IPS DF 4.7 (cell line): ENCODE measurements around the gene KCNIP4.

ENCODE experiments used
- DNase-seq: peaks from one replicate; pipeline ENCODE4 v3.0.0-alpha.2; 2013; ENCODE audit warnings: low spot score; ENCODE audit errors: extremely low read depth

The KCNIP4 gene

DNA sequence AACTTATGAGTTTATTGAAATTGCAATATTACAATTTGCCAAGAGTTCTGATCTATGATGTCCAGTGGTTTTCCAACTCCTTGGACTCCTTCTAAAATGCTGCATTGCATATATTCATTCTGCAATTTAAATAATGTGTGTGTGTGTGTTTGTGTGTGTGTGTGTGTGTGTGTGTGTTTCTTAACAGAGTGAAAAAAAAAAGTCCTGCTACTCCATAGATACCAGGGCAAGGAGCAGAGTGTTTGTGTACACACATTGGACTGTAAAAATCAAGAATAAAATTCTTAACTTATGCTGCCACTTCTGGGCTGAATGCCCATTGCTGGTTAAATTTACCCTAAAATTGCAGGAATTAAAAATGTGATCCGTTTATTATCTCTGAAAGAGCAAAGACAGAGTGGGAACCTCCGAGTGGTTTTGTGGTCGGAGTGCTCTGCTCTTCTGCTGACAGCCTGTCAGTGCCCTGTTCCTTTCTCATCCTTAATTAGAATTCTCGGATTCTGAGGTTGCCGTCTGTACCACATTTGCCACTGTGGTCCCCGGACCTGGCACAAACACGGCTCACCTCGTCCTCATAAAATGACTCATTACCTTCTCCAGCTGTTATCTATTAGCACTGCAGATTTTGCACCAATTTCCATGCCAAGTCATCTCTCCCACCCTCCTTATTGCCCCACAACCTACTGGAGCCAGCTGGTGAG lies 355.5 kb downstream of the KCNIP4 start:
- no peak for DNase-seq

DNA sequence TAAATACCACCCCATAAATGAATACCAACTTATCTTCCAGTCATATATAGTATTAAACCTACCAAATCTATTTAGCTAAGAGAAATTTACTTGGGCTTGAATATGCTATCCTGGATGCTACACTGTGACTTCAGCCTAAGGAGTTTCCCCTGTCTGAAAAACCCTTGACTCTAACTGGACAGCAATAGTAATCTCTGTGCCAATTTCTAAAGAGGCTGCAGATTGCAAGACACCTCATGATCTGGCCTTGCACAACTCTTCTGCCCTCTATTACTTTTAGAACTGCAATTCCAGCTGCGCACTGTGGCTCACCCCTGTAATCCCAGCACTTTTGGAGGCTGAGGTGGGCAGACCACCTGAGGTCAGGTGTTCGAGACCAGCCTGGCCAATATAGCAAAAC lies 371.5 kb downstream of the KCNIP4 start:
- DNase-seq = no peak

DNA sequence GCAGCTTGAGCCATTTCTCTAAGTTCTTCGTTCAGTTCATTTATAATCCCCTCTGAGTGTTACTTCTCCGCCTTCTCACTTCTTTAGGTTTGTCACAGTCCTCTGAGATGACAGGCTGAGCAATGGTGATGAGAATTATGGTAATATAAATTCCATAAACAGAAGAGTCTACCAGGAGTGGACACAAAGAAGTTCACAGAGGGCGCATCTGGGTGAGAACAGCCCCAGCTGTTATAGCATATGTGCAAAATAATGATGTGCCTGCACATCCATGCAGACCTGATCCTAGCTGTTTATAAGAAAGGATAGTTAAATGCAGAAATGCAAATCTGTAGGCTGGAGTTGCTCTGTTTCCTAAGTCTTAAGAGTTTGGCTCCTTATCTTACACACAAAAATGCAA lies 377.5 kb downstream of the KCNIP4 start:
- DNase-seq = no peak

DNA sequence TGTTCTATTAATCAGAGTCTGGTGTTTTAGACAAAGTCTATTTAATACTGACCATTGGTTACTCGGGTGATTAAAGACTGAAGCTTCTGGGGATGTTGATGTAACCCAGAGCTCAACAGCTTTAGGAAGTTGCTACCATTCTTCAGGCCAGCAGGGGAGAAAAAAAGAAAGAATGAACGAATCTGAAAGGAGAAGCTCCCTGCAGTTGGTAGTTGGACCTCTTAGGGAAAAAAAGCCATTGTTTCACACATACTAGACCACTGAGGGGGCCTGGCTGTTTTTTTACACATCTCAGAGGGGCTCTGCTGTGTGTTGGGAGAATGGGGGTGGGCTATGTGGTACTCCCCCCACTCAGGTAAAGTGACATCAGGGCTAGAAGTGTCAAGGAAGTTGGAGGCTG lies 378.9 kb downstream of the KCNIP4 start:
- DNase-seq = peak; percentile 7

DNA sequence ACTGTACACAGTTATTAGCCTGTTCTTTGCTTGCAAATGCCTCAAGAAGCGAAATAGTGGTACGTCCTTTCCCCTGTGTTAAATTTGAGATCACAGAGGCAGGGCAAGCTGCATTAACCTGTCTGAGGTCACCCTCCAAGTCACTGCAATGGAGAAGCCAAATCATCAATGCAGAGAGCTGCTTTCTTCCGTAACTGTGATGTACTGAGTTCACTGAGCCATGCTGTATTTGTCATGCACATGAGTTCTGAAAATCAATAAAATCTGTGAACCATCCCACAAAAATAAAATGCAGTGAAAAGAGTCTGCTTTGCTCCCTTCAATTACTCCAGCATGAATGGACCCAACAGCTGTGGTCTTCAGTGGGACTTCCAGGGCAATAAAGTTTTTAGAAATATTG lies 393.5 kb downstream of the KCNIP4 start:
- DNase-seq = no peak

DNA sequence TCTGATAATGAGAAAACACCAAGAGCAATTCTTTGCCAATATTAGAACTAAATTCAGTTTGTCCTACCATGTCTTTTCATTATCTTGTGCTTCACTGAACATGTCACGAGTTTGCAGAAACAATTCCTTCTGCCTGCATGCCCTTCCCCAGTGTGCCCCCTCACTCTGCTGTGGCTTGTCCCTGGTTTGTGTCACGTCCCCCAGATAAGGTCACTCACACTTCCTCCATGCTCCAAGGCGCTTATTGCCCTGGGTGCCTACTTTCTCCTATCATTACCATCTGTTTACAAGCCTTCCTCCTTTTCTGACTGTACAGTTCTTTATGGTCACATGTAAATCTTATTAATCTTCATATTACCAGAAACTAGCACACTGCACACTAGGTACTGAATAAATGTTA lies 394.1 kb downstream of the KCNIP4 start:
- DNase-seq = no peak

DNA sequence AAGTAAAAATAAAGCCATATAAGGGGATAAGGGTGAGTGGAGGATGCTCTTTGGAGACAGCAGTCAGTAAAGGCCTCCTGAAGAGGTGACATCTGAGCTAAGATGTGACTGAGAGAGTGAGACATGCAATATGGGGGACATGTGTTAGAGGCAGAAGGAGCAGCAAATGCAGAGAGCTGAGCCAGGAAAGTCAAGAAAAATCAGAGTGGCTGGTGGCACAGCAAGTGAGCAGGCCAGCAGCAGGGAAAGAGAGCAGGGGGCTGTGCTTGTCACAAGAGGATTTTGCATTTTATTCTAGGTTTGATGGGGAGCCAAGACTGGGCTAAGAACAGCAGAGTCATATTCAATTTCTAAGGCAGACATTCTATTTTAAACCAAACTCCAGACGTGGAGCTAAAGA lies 394.5 kb downstream of the KCNIP4 start:
- no peak for DNase-seq

DNA sequence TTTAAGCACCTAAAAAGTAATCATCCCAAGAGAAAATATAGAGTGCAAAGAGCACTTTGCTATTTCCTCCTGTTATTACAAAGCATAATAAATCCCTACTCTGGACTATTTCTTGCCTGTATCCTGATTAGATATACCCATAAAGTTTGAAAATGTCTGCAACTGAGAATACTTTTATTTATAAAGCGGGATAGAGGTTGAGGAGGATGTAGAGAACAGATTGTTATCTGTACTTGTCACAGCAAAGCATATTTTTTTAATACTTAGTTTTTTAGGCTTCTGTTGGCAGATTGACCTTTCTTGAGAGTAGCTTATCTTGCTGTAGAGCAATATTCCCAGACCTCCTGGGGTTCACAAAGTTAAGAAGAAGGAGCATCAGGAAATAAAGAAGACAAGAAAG lies 396.1 kb downstream of the KCNIP4 start:
- no peak for DNase-seq

DNA sequence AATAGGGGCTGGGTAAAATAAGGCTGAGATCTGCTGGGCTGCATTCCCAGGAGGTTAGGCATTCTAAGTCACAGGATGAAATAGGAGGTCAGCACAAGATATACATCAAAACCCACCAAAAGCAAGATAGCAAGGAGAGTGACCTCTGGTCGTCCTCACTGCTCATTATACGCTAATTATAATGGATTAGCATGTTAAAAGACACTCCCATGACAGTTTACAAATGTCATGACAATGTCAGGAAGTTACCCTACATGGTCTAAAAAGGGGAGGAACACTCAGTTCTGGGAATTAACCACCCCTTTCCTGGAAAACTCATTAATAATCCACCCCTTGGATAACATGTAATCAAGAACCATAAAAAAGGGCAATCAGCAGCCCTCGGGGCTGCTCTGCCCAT lies 403.6 kb downstream of the KCNIP4 start:
- no peak for DNase-seq

DNA sequence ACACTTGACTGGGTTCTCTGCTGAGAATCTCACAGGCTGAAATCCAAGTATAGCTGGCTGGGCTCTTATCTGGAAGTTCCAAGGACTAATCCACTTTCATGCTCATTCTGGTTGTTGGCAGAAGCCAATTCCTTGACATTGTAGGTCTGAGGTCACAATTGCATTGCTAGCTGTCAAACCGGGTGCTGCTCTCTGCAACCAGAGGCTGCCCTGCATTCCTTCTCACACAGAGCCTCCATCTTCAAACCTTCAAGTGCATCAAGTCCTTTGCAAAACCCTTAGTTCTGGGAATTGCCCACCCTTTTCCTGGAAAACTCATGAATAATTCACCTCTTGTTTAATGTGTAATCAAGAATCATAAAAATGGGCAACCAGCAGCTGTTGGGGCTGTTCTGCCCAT lies 404.2 kb downstream of the KCNIP4 start:
- no peak for DNase-seq

DNA sequence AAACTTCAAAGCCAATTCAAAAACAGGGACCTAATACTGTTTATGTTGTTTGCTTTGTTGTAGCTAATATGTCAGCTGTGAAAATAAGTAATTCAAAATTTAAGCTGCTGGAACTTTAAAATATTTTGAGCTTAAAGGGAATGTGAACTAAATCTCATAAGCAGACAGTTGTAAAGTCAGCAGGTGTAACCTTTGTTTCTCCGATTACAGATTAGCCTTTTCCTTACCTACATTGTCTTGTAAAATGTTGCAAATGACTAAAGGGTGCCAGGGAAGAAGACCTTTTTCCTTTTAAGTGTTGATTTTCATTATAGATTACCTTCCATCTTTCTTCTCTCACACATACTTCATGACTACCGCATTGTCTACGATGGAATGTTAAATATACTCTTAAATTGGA lies 405.1 kb downstream of the KCNIP4 start:
- DNase-seq = peak; percentile 22

DNA sequence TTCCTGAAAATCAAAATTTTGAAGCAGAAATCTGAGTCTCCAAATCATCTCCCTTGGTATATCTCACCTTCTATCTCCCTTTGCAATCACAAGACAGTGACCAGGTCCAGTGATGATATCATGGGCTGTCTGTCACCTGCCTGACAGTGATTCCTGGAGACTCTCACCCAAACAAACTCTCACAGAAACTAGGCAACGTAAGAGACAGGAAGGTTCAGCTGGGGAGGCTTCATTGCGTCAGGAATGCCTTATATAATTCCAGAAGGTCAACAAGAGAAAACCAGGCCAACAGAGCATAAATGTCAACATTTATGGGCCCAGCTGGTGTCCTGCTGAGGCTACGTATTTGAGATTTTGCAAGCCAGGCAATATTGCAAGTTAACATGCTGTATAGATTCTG lies 412.7 kb downstream of the KCNIP4 start:
- DNase-seq = no peak

DNA sequence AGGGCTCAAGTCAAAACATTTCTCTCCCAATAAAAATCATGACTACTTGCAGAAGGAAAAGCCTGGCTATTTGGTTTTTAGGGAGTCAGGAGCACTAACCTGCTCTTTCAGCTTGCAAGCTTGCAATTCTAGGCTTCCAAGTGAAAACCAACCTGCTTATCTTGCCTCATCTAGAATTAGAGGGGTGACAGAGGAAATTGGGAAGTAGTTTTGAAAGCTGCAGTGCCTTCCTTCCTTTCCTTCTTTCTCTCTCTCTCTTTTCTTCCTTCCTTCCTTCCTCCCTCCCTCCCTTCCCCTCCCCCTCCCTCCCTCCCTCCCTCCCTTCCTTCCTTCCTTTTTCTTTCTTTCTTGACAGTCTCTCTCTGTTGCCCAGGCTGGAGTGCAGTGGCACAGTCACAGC lies 417.5 kb downstream of the KCNIP4 start:
- DNase-seq = no peak

DNA sequence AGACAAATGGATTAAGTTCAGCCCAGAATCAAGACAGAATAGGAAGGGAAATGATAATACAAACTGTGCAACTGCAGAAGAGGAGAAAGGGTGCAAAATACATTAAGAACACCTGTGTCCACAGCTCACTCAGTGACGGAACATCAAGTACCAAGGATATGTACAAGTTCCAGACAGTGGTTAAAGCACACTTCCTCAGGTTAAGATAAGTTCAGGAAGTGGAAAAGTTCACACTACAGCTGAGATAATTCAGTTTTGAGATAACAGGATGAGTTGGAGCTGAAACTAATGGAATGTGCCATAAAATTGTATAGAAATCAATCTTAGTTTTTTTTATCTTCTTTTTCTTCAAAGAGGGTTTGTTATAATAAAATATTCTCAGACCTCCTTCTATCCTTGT lies 419.4 kb downstream of the KCNIP4 start:
- DNase-seq = no peak

DNA sequence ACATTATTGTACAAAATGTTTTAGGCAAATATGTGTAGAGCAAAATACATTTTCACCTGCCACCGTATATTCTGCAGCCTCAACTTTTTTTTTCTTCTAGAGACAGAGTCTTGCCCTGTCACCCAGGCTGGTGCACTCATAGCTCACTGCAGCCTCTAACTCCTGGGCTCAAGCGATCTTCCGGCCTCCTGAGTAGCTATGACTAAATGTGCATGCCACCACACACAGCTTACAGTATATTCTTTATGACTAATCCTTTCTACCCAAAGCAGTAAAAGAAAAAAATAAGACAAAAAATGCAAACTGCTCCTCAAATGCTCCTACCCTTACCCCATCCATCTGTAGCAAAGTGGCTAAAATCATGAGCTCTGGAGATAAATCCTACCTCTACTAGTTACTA lies 426.3 kb downstream of the KCNIP4 start:
- DNase-seq = no peak

DNA sequence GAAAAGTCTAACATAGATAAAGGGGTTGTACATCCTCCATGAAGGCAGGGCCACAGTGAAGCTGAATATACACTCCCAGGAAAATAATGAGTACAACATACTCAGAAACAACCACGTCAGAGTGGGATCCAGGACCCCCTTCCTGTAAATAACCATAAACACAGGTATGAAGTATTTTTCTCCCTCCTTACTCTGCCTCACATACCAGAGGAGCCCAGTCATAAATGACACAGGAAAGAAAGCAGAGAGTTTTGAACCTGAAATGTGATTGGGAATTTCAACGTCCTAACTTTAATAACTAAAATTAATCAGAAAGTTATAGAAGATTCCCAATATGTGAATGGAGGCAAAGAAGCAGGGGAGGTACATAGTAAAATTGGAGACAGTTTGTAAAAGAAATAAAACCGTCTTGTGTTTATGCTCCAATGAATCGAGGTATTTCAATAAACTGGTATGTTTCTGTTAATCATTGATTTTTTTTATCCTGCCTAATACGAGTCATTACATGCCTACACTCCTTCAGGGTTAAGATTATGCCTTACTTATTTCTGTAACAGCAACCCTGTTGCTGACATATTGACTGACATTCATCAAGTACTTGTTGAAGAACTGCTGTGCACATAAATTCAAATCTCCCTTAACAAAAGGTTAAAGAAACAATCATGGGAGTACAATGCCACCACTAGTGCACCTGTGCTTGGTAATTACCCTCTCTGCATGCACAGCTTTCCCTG lies 431.3 kb downstream of the KCNIP4 start:
- no peak for DNase-seq

DNA sequence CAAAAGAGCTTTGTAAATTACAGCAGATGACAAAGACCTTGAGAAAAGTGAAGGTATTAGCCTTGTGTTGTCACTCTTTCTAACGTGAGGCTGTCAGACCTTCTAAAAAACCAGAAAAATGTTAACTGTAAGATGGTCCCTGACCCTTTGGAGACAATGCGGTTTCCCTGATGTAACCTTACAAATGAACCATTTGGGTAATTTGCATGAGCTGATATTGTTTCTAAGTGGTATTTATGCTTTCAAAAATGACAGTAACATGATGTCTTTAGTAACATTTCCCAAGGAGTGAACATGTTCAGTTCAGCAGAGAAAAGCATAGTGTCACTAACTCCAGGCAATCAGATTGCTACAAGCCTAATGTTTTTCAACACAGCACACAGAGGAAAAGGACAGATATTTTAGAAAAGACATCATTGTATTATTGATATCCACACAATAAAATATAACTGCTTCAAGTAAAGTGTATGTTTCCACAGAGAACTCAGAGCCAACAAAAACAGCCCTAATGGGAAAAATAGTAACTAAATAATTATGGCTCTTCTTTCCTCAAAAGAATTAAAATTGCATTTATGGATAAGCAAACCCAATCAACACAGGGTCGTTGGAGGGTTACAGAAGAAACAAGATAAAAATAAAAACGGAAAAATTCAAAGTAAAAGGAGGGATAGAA lies 434.4 kb downstream of the KCNIP4 start:
- no peak for DNase-seq

DNA sequence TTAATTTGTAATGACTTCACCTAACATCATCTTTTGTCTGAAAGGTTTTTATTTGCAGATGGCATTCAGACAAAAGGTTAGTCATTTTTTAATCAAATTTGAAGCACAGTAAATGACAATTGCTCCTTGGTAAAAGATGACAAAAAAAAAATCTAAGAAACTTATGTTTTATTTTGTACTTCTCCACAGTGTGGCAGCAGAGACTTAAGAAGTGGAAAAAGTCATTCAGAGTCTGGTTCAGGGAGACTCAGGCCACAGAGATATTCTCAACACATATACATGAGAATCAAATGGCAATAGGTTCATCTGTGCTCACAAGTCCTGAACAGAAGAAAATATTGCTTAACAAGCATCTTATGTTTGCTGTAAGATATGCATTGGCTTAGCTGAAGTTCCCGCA lies 436.2 kb downstream of the KCNIP4 start:
- DNase-seq = no peak

DNA sequence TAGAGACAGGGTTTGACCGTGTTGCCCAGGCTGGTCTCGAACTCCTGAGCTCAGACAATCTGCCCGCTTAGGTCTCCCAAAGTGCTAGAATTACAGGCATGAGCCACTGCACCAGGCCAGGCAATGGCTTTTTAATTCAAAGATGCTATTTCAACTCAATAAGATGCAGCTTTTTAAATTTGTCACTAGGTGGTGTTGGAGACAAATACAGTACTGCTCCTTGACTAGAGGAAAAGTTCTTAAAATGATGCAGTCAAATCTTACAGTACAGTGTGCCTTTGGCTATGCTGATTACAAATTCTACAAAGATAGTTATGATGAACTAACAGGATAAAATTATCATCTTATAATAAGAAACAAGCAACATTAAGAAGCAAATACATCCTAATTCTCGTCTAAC lies 441.1 kb downstream of the KCNIP4 start:
- no peak for DNase-seq

DNA sequence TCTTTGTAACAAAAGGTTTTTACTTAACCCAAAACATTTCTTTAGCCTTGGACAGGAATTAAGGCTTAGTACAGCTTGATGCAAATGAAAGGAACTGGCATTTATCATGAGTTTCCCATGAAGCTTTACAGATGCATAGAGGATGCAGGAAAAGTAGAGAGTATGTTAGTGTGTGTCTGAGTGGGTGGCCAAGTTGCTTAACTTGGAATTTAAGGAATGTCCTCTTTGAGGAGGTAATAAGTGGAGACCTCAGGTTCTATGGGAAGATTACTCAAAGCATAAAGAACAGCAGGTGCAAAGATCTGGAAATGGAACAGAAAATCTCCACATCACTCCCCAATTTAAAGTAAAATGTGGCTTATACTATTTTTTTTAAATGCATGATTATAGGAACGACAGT lies 457.9 kb downstream of the KCNIP4 start:
- DNase-seq = no peak

DNA sequence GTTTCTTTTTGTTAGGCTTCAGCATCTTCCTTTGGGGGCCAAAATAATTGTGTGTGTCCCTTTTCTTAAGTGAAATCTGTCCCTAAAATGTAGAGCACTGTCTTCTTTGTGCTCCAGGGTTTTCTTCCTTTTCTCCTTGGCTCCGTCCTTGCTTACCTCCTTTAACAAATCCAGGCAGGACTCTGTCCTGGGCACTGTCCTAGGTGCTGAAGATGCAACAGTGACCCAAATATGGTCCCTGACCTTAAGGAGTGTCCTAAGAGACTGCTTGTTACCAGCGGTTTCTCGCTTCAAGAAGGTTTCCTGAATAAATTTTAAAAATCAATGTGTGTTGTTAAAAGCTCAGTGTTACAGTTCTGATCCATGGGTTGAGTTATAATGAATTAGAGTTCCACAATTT lies 471.8 kb downstream of the KCNIP4 start:
- peak; percentile 68 for DNase-seq

DNA sequence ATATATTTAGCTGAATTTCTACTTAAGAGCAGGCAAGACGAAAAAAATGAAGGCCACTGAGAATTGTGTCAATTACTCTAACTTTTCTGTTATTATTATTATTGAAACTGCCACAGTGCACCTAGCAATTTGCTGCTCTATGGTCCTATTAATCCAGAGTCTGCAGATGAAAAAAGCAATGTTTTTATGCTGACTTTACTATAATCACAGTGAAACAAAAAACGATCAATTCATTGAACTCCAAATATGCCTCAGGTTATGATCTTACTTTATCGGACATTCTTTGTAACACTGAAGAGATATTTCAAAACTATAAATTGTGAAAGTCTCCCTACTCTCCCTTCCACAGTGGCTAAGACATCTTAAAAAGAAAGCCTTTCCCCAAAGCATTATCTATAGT lies 474.4 kb downstream of the KCNIP4 start:
- no peak for DNase-seq

DNA sequence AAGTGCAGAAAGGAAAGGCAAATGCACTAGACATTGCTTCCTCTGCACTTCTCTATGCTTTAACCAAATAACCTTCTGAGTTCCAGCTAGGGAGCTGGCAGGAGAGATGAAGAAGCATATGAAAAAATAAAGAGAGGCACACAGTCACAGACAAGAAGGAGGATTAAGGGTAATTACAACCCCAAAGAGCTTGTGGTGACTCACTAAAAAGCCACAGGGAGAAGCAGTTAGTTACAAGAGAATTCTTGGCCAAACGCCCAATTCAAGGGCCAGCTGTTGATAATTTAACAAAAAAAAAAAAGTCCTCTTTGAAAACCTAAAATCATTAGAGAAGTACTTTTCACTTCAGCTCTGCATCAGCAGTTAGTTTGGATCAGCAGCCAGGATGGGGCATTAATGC lies 478.0 kb downstream of the KCNIP4 start:
- no peak for DNase-seq
